Measurements from ENCODE around the gene NPHS1. TPM values are rescaled to one million over a fixed set of nuclear protein-coding genes. Genes with fewer than 3 reads are reported as not detected.

Gene NPHS1
- total and polyA plus RNA-seq, 7 donors: under 0.01 to 0.35 TPM; not detected in 5

DNA sequence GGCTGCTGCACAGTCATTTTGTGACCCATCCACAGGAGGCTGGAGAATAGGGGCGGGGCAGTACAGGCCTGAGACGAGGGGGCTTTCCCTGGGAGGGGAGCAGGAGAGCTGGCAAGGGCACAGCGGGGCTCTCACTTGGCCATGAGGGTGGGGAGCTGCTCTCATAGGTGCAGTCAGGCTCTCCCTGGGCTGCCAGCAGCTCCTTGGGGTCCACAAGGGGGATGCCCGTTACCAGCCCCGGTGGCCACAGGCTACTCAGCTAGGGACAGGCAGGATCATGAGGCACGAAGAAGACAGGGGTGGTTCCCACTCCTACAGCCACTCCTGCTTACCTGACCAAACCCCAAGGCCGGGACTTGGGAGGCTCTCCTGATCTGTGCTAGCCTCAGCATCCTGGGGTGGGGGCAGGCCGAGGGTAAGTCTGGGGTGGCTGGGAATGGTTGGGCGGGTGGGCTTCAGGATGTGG, 60.5 kb downstream of the NPHS1 start:
- no peaks in the 10 kb centered on the region for H3K4me1 ChIP-seq
- intact Hi-C loops (cut with DNase I): no loop called here
- H3K4me3 ChIP-seq: no peak overlapping the region
- H3K36me3 ChIP-seq: no peaks in the 10 kb centered on the region
- H3K27me3 ChIP-seq: peaks cover 0 to 17% (median 12%) of the 10 kb centered on the region in 3 donors
- no peak for DNase-seq
- 80 to 88% methylated on average over 9 of the region's 9 CpGs for WGBS, 2 donors
- TF ChIP-seq EP300 (IDR thresholded peaks at IDR 0.05): no peak
- TF ChIP-seq POLR2A (IDR thresholded peaks at IDR 0.05): no peak
- TF ChIP-seq, protein P1, sequence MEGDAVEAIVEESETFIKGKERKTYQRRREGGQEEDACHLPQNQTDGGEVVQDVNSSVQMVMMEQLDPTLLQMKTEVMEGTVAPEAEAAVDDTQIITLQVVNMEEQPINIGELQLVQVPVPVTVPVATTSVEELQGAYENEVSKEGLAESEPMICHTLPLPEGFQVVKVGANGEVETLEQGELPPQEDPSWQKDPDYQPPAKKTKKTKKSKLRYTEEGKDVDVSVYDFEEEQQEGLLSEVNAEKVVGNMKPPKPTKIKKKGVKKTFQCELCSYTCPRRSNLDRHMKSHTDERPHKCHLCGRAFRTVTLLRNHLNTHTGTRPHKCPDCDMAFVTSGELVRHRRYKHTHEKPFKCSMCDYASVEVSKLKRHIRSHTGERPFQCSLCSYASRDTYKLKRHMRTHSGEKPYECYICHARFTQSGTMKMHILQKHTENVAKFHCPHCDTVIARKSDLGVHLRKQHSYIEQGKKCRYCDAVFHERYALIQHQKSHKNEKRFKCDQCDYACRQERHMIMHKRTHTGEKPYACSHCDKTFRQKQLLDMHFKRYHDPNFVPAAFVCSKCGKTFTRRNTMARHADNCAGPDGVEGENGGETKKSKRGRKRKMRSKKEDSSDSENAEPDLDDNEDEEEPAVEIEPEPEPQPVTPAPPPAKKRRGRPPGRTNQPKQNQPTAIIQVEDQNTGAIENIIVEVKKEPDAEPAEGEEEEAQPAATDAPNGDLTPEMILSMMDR (IDR thresholded peaks at IDR 0.05): no peak
- H3K27ac ChIP-seq: no peak overlapping the region
- no peaks in the 10 kb centered on the region for H3K9me3 ChIP-seq

DNA sequence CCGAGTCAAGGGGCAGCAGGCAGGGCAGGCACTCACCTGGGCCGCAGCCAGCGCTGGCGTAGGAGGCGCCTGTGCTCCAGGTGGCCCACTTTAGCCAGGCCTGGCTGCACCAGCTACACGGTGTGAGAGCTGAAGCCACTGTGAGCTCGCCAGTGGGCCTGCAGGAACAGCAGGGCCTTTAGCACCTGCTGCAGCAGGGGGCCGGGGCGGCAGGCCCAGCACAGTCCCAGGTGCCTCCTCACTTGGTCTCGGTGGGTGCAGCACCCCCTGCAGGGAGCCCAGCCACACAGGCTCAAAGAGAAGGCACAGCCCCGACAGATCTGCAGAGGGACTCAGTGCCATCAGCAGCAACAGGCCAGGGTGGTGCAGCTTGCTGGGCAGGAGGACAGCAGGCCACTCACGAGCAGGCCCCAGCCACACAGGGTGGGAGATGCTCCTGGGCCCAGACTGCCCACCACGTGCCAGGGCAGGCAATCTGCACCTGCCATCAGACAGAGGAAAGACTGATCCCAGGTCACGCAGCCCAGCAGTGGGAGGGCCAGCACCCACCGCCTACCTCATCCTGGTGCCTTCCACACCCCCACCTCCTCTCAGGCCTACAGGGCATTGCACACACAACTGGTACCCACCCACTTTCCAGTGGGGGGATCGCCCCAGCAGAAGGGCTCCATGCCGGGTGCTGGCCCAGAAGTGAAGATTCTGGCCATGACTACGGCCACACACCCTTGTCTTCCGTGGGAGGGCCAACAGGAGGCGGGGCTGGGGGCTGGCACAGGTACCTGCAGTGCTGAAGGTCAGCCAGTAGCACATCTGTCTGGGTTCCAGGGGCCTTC, 61.1 kb downstream of the NPHS1 start:
- no peak overlapping the region for H3K27ac ChIP-seq
- DNase-seq: peak; percentile 61
- intact Hi-C loops (cut with DNase I): no loop called here
- H3K27me3 ChIP-seq: peaks cover 0 to 11% (median 5%) of the 10 kb centered on the region in 3 donors
- TF ChIP-seq EP300 (IDR thresholded peaks at IDR 0.05) (no peak), POLR2AphosphoS5 (IDR thresholded peaks at IDR 0.05) (no peak), POLR2A (IDR thresholded peaks at IDR 0.05) (no peak)
- TF ChIP-seq, protein P1 (IDR thresholded peaks at IDR 0.05): no peak
- H3K36me3 ChIP-seq: no peaks in the 10 kb centered on the region
- no peak overlapping the region for H3K4me3 ChIP-seq
- no peaks in the 10 kb centered on the region for H3K9me3 ChIP-seq
- H3K4me1 ChIP-seq: no peaks in the 10 kb centered on the region
- WGBS, 2 donors: 58 to 70% methylated on average over 20 of the region's 20 CpGs

DNA sequence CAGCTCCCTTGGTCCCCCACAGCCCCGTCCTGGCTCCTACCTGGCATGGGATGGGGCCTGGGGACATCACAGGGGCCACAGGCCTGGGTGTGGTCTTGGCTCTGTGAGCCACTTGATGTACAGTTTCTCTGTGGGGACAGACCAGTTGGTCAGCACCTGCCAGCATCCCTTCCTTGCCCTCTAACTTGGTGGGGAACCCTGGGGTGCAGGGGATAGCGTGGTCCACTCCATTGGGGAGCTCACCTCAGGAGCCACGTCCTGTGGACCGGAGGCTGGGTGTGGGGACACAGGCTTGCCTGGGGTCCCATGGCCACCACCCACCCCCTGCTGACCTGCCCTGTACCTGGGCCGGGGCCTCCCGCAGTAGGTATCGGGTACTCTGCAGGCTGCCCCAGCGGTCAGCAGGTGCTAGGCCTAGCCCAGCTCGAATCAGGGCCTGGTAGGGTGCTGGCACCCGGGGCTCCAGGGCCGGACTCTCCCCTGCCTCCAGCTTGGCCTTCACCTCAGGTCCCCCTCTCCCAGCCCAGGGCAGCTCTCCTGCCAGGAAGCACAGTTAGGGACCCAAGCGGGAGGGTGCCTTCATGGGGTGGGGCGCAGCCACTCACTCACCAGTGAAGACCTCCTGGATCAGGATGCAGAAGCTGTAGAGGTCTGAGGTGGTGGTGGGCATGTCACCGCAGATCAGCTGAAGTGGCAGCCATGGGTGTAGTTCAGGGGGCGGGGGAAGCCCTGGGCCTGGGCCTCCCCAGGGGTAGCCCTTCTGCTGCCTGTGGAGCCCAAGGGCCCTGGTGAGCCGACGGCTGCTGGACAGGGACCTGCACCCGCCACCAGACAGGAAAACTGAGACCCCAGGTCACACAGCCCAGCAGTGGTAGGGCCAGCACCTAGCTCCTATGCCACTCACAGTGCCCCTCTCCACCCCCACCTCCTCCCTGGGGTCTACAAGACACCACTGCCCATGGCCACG, 62.0 kb downstream of the NPHS1 start:
- WGBS, 2 donors: 86 to 91% methylated on average over 19 of the region's 19 CpGs
- Histone ChIP-seq H3K4me3 (no peak overlapping the region), H3K36me3 (peaks cover 0 to 1% (median 0%) of the 10 kb centered on the region in 4 donors), H3K4me1 (no peaks in the 10 kb centered on the region), H3K9me3 (no peaks in the 10 kb centered on the region), H3K27ac (no peak overlapping the region), H3K27me3 (peaks cover 0 to 1% (median 0%) of the 10 kb centered on the region in 3 donors)
- DNase-seq: no peak
- intact Hi-C loops (cut with DNase I): no loop called here
- TF ChIP-seq EP300 (IDR thresholded peaks at IDR 0.05) (no peak), POLR2AphosphoS5 (IDR thresholded peaks at IDR 0.05) (no peak), POLR2A (IDR thresholded peaks at IDR 0.05) (no peak)
- TF ChIP-seq, protein P1 (IDR thresholded peaks at IDR 0.05): no peak

DNA sequence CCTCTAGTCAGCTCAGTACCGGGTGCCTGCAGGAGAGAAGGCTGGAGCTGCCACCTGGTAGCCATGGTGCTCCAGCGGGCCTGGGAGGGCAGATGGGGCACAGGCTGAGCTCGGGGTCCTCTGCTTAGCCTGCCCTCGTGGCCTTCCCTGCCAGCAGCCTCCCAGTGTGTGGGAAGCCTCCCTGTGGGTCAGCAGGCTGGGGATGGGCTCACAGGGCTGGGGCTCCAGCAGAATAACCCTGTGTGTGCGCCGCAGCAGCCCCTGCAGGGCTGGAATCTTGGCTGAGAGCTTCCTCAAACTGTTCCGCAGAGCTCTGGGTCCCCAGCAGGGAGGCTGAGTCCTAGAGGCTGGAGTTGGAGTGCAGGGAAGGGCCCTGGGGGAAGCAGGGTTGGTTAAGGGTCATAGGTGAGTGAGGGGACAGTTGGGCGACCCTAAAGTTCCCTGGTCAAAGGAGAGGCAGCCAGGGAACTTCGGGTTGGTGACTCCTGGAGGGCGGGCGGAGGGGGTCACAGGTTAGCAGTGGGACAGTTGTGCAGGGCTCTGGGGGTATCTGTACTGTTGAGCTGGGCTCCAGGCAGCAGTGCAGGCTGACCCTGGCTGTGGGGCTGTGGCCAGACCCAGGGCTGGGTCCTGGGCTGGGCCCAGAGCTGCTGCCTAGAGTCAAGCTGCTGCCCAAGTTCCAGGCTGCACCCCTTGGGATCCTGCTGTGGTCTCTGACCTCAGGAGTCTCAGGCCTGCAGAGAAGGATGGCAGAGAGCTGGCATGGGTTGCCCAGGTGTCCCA, 62.9 kb downstream of the NPHS1 start:
- no peaks in the 10 kb centered on the region for H3K27me3 ChIP-seq
- no peak overlapping the region for H3K4me3 ChIP-seq
- no peaks in the 10 kb centered on the region for H3K4me1 ChIP-seq
- no peaks in the 10 kb centered on the region for H3K9me3 ChIP-seq
- no peak for TF ChIP-seq POLR2A (IDR thresholded peaks at IDR 0.05)
- TF ChIP-seq, protein P1 (IDR thresholded peaks at IDR 0.05): no peak
- TF ChIP-seq POLR2AphosphoS5 (IDR thresholded peaks at IDR 0.05): no peak
- no peak for TF ChIP-seq EP300 (IDR thresholded peaks at IDR 0.05)
- 84 to 88% methylated on average over 11 of the region's 11 CpGs for WGBS, 2 donors
- no peak overlapping the region for H3K27ac ChIP-seq
- intact Hi-C loops (cut with DNase I): no loop called here
- H3K36me3 ChIP-seq: peaks cover 0 to 10% (median 0%) of the 10 kb centered on the region in 4 donors
- no peak for DNase-seq

All from sigmoid colon (tissue), 7 donors.